Measurements from ENCODE around the gene KISS1. TPM values are rescaled to one million over a fixed set of nuclear protein-coding genes. Genes with fewer than 3 reads are reported as not detected.

The KISS1 gene
- total and polyA plus RNA-seq, 4 donors, result 0.25 to 3.4 TPM; not detected in 2

DNA sequence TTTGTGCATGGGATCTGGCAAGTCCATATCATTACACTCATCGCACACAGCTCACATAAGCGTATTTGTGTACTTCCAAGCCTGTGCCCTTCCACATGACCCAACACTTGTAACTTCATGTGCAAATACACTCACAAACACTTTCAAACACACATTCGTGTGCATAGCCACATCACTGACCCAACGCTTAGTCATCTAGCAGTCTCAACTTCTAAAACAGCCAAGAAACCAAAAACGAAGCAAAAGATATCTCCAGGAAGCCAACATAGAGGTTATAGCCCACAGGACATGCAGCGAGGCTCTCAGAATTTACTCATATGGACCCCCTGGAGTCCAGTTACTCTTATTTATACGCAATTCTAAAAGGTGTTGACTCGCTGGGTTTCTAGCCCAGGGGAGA is 28.4 kb upstream of the KISS1 start:
- Histone ChIP-seq H3K4me1 (ENCODE audit: control insufficient read depth in 5 of 5, insufficient read depth in 5 of 5, low read length in 5 of 5) (peaks cover 0 to 16% (median 0%) of the 10 kb centered on the region in 5 donors), H3K27ac (ENCODE audit: low read depth in 1 of 2, low read length in 1 of 2) (no peak overlapping the region), H3K27me3 (ENCODE audit: control insufficient read depth in 3 of 3, insufficient read depth in 3 of 3, low read length in 2 of 3) (no peaks in the 10 kb centered on the region), H3K36me3 (ENCODE audit: control insufficient read depth in 4 of 4, insufficient read depth in 4 of 4, low read length in 4 of 4) (peaks cover 0 to 10% (median 1%) of the 10 kb centered on the region in 4 donors), H3K9ac (ENCODE audit: insufficient read depth in 1 of 2, low read length in 2 of 2) (no peak overlapping the region), H3K9me3 (ENCODE audit: control insufficient read depth in 4 of 4, insufficient read depth in 3 of 4, low read length in 3 of 4) (peaks cover 0 to 2% (median 0%) of the 10 kb centered on the region in 4 donors), H3K4me3 (no peak overlapping the region)
- TF ChIP-seq, protein P1, sequence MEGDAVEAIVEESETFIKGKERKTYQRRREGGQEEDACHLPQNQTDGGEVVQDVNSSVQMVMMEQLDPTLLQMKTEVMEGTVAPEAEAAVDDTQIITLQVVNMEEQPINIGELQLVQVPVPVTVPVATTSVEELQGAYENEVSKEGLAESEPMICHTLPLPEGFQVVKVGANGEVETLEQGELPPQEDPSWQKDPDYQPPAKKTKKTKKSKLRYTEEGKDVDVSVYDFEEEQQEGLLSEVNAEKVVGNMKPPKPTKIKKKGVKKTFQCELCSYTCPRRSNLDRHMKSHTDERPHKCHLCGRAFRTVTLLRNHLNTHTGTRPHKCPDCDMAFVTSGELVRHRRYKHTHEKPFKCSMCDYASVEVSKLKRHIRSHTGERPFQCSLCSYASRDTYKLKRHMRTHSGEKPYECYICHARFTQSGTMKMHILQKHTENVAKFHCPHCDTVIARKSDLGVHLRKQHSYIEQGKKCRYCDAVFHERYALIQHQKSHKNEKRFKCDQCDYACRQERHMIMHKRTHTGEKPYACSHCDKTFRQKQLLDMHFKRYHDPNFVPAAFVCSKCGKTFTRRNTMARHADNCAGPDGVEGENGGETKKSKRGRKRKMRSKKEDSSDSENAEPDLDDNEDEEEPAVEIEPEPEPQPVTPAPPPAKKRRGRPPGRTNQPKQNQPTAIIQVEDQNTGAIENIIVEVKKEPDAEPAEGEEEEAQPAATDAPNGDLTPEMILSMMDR (IDR thresholded peaks at IDR 0.05; ENCODE audit: control extremely low read depth, extremely low read depth), result no peak
- 83 to 86% methylated on average over 8 of the region's 8 CpGs for WGBS, 2 donors
- ATAC-seq (ENCODE audit: insufficient read depth, low FRiP score) (no peak), DNase-seq (no peak)

DNA sequence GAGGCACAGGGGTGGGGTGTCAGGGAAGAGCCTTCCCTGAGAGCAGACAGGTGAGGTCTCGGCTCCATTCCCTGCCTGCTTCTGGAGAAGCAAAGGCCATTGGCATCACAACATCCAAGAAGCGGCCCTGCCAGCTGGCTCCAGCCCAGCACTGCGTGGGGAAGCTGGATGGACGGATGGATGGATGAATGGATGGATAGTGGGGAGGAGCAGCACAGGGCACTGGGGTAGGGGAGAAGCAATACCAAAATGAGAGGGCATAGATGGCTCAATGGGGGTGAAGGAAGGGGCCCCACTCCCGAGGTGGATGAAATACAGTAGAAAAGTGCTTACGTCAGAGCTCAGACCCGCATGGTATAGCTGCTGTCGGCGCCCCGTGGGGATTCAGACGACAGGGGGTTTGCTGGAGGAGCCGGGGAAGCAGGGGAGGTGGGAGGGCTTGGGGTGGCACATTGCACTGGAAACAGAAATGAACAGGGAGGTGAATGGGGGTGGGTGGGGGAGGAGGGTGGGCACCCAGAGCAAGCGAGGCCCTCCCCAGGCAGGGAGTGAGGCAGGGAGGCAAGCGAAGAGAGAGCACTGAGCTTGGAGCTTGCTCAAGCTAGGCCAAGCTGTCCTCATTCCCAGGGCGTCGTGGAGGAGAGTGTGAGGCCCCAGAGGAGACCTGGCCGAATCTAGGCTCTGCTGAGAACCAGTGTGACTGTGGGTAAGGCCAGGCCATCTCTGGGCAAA is 27.0 kb upstream of the KISS1 start:
- H3K27me3 ChIP-seq (ENCODE audit: control insufficient read depth in 3 of 3, insufficient read depth in 3 of 3, low read length in 2 of 3), result no peaks in the 10 kb centered on the region
- WGBS, 2 donors, result 86 to 89% methylated on average over 17 of the region's 17 CpGs
- H3K4me1 ChIP-seq (ENCODE audit: control insufficient read depth in 5 of 5, insufficient read depth in 5 of 5, low read length in 5 of 5), result peaks cover 0 to 16% (median 0%) of the 10 kb centered on the region in 5 donors
- H3K4me3 ChIP-seq, result no peak overlapping the region
- ATAC-seq (ENCODE audit: insufficient read depth, low FRiP score) (no peak), DNase-seq (no peak)
- TF ChIP-seq, protein P1 (IDR thresholded peaks at IDR 0.05; ENCODE audit: control extremely low read depth, extremely low read depth), result no peak
- H3K27ac ChIP-seq (ENCODE audit: low read depth in 1 of 2, low read length in 1 of 2), result no peak overlapping the region
- H3K9ac ChIP-seq (ENCODE audit: insufficient read depth in 1 of 2, low read length in 2 of 2), result no peak overlapping the region
- H3K9me3 ChIP-seq (ENCODE audit: control insufficient read depth in 4 of 4, insufficient read depth in 3 of 4, low read length in 3 of 4), result peaks cover 0 to 2% (median 0%) of the 10 kb centered on the region in 4 donors
- peaks cover 0 to 9% (median 1%) of the 10 kb centered on the region in 4 donors for H3K36me3 ChIP-seq (ENCODE audit: control insufficient read depth in 4 of 4, insufficient read depth in 4 of 4, low read length in 4 of 4)

DNA sequence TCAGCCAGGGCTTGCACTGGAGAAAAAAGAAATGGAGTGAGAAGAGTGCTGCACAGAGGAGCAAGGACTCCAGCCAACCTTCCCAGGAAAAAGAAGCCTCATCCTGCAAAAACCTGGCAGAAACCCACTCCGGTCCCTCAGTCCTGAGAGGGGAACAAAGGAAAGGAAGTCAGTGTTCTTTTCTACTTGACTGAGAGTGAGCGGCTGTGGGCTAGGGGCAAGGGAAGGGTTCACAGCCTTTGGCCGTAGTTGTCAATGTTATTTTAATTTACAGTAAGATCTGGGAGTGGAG is 26.4 kb upstream of the KISS1 start:
- Histone ChIP-seq H3K27ac (ENCODE audit: low read depth in 1 of 2, low read length in 1 of 2) (no peak overlapping the region), H3K9me3 (ENCODE audit: control insufficient read depth in 4 of 4, insufficient read depth in 3 of 4, low read length in 3 of 4) (peaks cover 0 to 2% (median 0%) of the 10 kb centered on the region in 4 donors), H3K9ac (ENCODE audit: insufficient read depth in 1 of 2, low read length in 2 of 2) (no peak overlapping the region), H3K27me3 (ENCODE audit: control insufficient read depth in 3 of 3, insufficient read depth in 3 of 3, low read length in 2 of 3) (no peaks in the 10 kb centered on the region), H3K4me1 (ENCODE audit: control insufficient read depth in 5 of 5, insufficient read depth in 5 of 5, low read length in 5 of 5) (peaks cover 0 to 16% (median 0%) of the 10 kb centered on the region in 5 donors), H3K36me3 (ENCODE audit: control insufficient read depth in 4 of 4, insufficient read depth in 4 of 4, low read length in 4 of 4) (peaks cover 0 to 5% (median 0%) of the 10 kb centered on the region in 4 donors), H3K4me3 (no peak overlapping the region)
- ATAC-seq (ENCODE audit: insufficient read depth, low FRiP score) (no peak), DNase-seq (no peak)
- 80% methylated on average over 3 of the region's 3 CpGs for WGBS, 2 donors
- TF ChIP-seq, protein P1 (IDR thresholded peaks at IDR 0.05; ENCODE audit: control extremely low read depth, extremely low read depth), result no peak

Data from lung (tissue), 12 donors.